ENCODE measurements around the gene CYP2C19.
"Not testable (repeated sequence)": the region's sequence is repeated elsewhere in the genome, so short reads cannot be mapped to it uniquely, and the experiment has no call there.

CYP2C19 gene

GRCh38 chr10:94889123-94889522 is 126.6 kb downstream of the CYP2C19 start:
- in situ Hi-C loops (cut with HindIII; ENCODE audit: low pct_ligation_motif_present, low sequenced_read_pairs), result no loop called here
- DNase-seq, result no peak

GRCh38 chr10:94890264-94891022 is 128.0 kb downstream of the CYP2C19 start:
- in situ Hi-C loops (cut with HindIII; ENCODE audit: low pct_ligation_motif_present, low sequenced_read_pairs), result no loop called here
- no peaks in the 10 kb centered on the region for H3K27me3 ChIP-seq (replicated peaks)
- no peak for TF ChIP-seq CTCF (IDR thresholded peaks at IDR 0.05; ENCODE audit: low read depth, low read length, missing control alignments)
- no peak overlapping the region for H3K4me3 ChIP-seq (ENCODE audit: low read depth, low read length)
- H3K27ac ChIP-seq, result no peak overlapping the region
- H3K36me3 ChIP-seq (replicated peaks), result no peaks in the 10 kb centered on the region
- DNase-seq, result no peak

More at GRCh38 chr10:94889123-94889522, 126.6 kb downstream of the CYP2C19 start:
- no peaks in the 10 kb centered on the region for H3K36me3 ChIP-seq (replicated peaks)
- TF ChIP-seq CTCF (IDR thresholded peaks at IDR 0.05; ENCODE audit: low read depth, low read length, missing control alignments), result no peak
- no peaks in the 10 kb centered on the region for H3K27me3 ChIP-seq (replicated peaks)
- H3K27ac ChIP-seq, result no peak overlapping the region
- H3K4me3 ChIP-seq (ENCODE audit: low read depth, low read length), result no peak overlapping the region

GRCh38 chr10:94898414-94898813 is 135.9 kb downstream of the CYP2C19 start:
- in situ Hi-C loops (cut with HindIII; ENCODE audit: low pct_ligation_motif_present, low sequenced_read_pairs); H3K27me3 ChIP-seq (replicated peaks); H3K36me3 ChIP-seq (replicated peaks); H3K4me3 ChIP-seq (ENCODE audit: low read depth, low read length); DNase-seq; H3K27ac ChIP-seq: not testable (repeated sequence)

- Histone ChIP-seq H3K36me3 (replicated peaks) (no peaks in the 10 kb centered on the region), H3K27ac (no peak overlapping the region), H3K27me3 (replicated peaks) (no peaks in the 10 kb centered on the region), H3K4me3 (ENCODE audit: low read depth, low read length) (no peak overlapping the region)
- no peak for DNase-seq
- no peak for TF ChIP-seq CTCF (IDR thresholded peaks at IDR 0.05; ENCODE audit: low read depth, low read length, missing control alignments)
- in situ Hi-C loops (cut with HindIII; ENCODE audit: low pct_ligation_motif_present, low sequenced_read_pairs), result no loop called here
Measured at GRCh38 chr10:94902080-94902479, 139.6 kb downstream of the CYP2C19 start.

GRCh38 chr10:94902570-94902969 is 140.1 kb downstream of the CYP2C19 start:
- no peak for TF ChIP-seq CTCF (IDR thresholded peaks at IDR 0.05; ENCODE audit: low read depth, low read length, missing control alignments)
- H3K4me3 ChIP-seq (ENCODE audit: low read depth, low read length), result no peak overlapping the region
- in situ Hi-C loops (cut with HindIII; ENCODE audit: low pct_ligation_motif_present, low sequenced_read_pairs), result no loop called here
- H3K36me3 ChIP-seq (replicated peaks), result no peaks in the 10 kb centered on the region
- H3K27me3 ChIP-seq (replicated peaks), result no peaks in the 10 kb centered on the region
- no peak overlapping the region for H3K27ac ChIP-seq
- no peak for DNase-seq
